Hepatocyte (in vitro differentiated cells): ENCODE data around the gene KIF13A.

Experiments
- CTCF ChIP-seq: fragments of 200-600 bp; sonication (generic); IDR thresholded peaks from 2 replicates; pipeline ENCODE4 v1.5.1; 2016; ENCODE audit warnings: antibody characterized with exemption, mild to moderate bottlenecking; ENCODE audit not compliant: poor library complexity
- EZH2 ChIP-seq: fragments of 200-600 bp; sonication (generic); IDR thresholded peaks from 2 replicates; pipeline ENCODE4 v1.6.1; 2016; ENCODE audit warnings: antibody characterized with exemption, mild to moderate bottlenecking, borderline replicate concordance

GRCh38 chr6:17877196-17877894 lies 110.1 kb downstream of the KIF13A start:
- no peak for TF ChIP-seq CTCF
- TF ChIP-seq EZH2 = no peak
